ENCODE data around the gene EIF2S1. TPM values are rescaled to one million over a fixed set of nuclear protein-coding genes. Genes with fewer than 3 reads are reported as not detected.
A peak's percentile ranks its signal among the peaks of the same experiment; 100 is the strongest.

EIF2S1 gene
- total and polyA plus RNA-seq, 4 donors: 53.8 to 81.0 (median 59.1) TPM

DNA sequence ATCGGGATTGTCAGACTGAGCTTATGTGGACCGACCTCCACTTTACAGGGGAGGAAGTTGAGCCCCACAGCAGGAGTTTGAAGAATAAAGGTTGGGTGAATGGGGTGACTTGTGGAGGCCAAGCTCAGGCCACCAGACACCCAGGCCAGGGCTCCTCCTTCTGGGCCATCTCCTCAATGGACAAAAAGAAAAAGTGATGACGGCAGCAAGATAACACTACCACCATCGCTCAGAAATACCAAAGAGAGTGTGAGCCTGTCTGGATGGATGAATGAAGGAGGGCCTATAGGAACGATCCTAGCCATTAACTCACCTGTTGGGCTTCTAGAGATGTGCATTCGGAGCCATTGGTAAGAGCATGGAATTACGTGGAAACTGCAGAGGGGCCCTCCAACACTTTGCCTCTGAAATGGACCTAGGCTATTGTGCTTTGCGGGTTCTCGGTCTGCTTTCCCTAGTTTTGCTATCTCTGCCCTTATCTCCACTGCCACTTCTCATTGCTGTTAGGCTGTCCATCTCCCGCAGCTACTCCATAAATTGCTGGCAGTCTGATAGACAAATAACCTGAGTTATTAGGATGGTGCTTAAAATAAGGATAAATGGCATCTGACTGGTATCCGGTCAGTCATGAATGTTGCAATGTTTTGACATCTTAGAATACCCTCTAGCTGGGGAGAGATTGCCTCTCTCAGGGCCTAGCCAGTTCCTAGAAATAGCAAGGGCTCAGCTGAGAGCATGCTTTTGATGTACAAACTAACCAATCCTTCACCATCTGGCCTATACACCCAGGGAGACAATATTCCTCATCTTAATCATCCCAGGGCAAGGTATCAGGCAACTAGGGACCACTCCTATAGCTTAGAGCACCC, 61.5 kb downstream of the EIF2S1 start:
- DNase-seq (peak in 1 of 2 donors; percentile 9), ATAC-seq (ENCODE audit: low FRiP score) (no peak)
- Histone ChIP-seq H3K27me3 (ENCODE audit: control insufficient read depth in 1 of 2, insufficient read depth in 2 of 2, low read length in 1 of 2) (no peaks in the 10 kb centered on the region), H3K36me3 (ENCODE audit: control insufficient read depth in 1 of 2, insufficient read depth in 2 of 2, low read length in 1 of 2) (no peaks in the 10 kb centered on the region), H3K4me3 (ENCODE audit: low read length in 2 of 2) (no peak overlapping the region), H3K27ac (ENCODE audit: low read depth in 1 of 2, low read length in 2 of 2) (no peak overlapping the region), H3K4me1 (ENCODE audit: control insufficient read depth in 1 of 2, insufficient read depth in 2 of 2, low read length in 2 of 2) (no peaks in the 10 kb centered on the region), H3K9me3 (ENCODE audit: control insufficient read depth, low read length) (no peaks in the 10 kb centered on the region)
- intact Hi-C loops (cut with DNase I): loop anchor here in 1 of 2 donors (10.0 kb wide), 1 partner anchor 283 kb away; the partner anchor contains the start of gene RDH12
- WGBS, 2 donors: 87 to 89% methylated on average over 11 of the region's 11 CpGs

DNA sequence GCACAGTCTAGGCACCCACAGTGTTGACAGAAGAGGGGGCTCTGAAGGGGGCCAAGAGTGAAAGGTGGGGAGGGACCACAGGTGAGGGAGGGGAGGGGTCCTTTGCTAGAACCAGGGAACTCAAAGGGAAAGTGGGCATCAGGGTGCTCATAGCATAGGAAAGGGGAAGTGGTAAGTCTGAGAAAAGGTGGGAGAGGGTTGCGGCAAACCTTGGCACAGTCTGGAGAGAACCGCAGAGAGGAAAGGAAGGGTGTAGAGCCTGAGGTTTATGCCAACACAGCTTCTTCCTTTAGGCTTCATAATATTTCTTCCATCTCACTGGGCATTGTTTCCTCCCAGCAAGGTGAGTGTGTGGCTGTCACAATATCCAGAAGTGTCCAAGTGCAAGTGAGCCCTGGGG, 63.3 kb downstream of the EIF2S1 start:
- no peaks in the 10 kb centered on the region for H3K27me3 ChIP-seq (ENCODE audit: control insufficient read depth in 1 of 2, insufficient read depth in 2 of 2, low read length in 1 of 2)
- ATAC-seq (ENCODE audit: low FRiP score) (no peak), DNase-seq (peak in 1 of 2 donors; percentile 15)
- H3K9me3 ChIP-seq (ENCODE audit: control insufficient read depth, low read length): no peaks in the 10 kb centered on the region
- intact Hi-C loops (cut with DNase I): loop anchor here in 1 of 2 donors (10.0 kb wide), 1 partner anchor 281 kb away; the partner anchor contains the start of gene RDH12
- 79 to 82% methylated on average over 2 of the region's 2 CpGs for WGBS, 2 donors
- no peaks in the 10 kb centered on the region for H3K36me3 ChIP-seq (ENCODE audit: control insufficient read depth in 1 of 2, insufficient read depth in 2 of 2, low read length in 1 of 2)
- no peaks in the 10 kb centered on the region for H3K4me1 ChIP-seq (ENCODE audit: control insufficient read depth in 1 of 2, insufficient read depth in 2 of 2, low read length in 2 of 2)
- no peak overlapping the region for H3K4me3 ChIP-seq (ENCODE audit: low read length in 2 of 2)
- no peak overlapping the region for H3K27ac ChIP-seq (ENCODE audit: low read depth in 1 of 2, low read length in 2 of 2)

DNA sequence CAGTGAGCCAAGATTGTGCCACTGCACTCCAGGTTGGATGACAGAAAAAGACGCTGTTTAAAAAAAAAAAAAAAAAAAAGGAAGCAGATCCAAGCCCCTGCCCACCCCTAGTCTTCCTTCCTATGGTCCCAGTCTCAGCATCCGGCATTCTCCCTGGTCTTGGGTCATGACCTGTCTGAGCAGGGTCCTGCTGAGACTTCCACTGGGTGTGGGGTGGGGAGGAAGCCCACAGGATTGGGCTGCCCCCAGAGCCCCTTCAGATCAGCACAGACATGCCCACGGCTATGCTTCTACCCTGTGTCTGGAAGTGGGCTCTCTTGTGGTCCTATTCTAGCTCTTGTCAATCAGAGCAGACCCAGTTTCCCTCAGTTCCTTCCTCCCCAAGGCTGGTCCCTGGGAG, 64.4 kb downstream of the EIF2S1 start:
- no peaks in the 10 kb centered on the region for H3K4me1 ChIP-seq (ENCODE audit: control insufficient read depth in 1 of 2, insufficient read depth in 2 of 2, low read length in 2 of 2)
- no peak for ATAC-seq (ENCODE audit: low FRiP score)
- H3K36me3 ChIP-seq (ENCODE audit: control insufficient read depth in 1 of 2, insufficient read depth in 2 of 2, low read length in 1 of 2): no peaks in the 10 kb centered on the region
- H3K27ac ChIP-seq (ENCODE audit: low read depth in 1 of 2, low read length in 2 of 2): no peak overlapping the region
- no peak overlapping the region for H3K4me3 ChIP-seq (ENCODE audit: low read length in 2 of 2)
- DNase-seq: peak in 1 of 2 donors; percentile 3
- H3K27me3 ChIP-seq (ENCODE audit: control insufficient read depth in 1 of 2, insufficient read depth in 2 of 2, low read length in 1 of 2): no peaks in the 10 kb centered on the region
- H3K9me3 ChIP-seq (ENCODE audit: control insufficient read depth, low read length): no peaks in the 10 kb centered on the region
- WGBS, 2 donors: 42 to 46% methylated on average over 3 of the region's 3 CpGs
- intact Hi-C loops (cut with DNase I): loop anchor here in 1 of 2 donors (10.0 kb wide), 1 partner anchor 280 kb away; the partner anchor contains the start of gene RDH12

DNA sequence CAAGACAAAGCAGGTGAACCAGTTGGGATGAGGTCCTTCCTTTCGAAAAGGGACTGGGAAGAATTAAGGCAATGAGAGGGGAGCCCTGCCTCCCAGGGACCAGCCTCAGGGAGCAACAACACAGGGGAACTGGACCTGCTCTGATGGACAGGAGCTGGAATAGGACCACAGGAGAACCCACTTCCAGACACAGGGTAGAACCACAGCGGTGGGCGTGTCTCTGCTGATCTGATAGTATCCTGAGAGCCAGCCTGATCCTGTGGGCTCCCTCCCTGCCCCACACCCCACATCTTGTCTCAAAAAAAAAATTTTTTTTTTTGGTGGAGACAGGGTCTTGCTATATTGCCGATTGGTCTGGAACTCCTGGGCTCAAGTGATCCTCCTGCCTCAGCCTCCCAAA, 65.5 kb downstream of the EIF2S1 start:
- H3K27ac ChIP-seq (ENCODE audit: low read depth in 1 of 2, low read length in 2 of 2): no peak overlapping the region
- H3K27me3 ChIP-seq (ENCODE audit: control insufficient read depth in 1 of 2, insufficient read depth in 2 of 2, low read length in 1 of 2): no peaks in the 10 kb centered on the region
- peak in 1 of 2 donors; percentile 57 for DNase-seq
- no peaks in the 10 kb centered on the region for H3K36me3 ChIP-seq (ENCODE audit: control insufficient read depth in 1 of 2, insufficient read depth in 2 of 2, low read length in 1 of 2)
- 84 to 89% methylated on average over 4 of the region's 4 CpGs for WGBS, 2 donors
- intact Hi-C loops (cut with DNase I): loop anchor here (2.0 to 10.0 kb wide), 3 partner anchors 143 to 279 kb away; partner anchors contain the start of gene RDH12 (in 1 of the 2)
- ATAC-seq (ENCODE audit: low FRiP score): no peak
- no peak overlapping the region for H3K4me3 ChIP-seq (ENCODE audit: low read length in 2 of 2)
- H3K9me3 ChIP-seq (ENCODE audit: control insufficient read depth, low read length): no peaks in the 10 kb centered on the region
- H3K4me1 ChIP-seq (ENCODE audit: control insufficient read depth in 1 of 2, insufficient read depth in 2 of 2, low read length in 2 of 2): no peaks in the 10 kb centered on the region

DNA sequence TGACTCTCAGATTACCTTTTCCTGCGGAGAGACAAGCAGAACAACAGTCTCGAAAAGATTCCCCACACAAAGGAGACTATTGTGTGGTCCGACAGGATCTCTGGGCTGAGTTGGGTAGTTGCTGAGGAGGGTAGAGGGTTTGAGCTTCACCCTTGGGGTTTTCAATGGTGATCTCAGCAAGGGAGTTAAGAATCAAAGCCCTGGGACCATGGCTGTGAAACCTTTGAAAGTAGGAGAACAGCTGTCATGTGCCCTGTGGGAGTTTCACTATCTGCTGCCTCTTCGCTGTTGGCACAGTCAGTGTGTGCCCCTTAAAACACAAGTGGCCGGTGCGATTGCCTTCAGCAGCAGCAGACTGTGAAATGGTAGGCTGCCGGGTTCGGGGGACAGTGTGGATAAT, 66.0 kb downstream of the EIF2S1 start:
- Histone ChIP-seq H3K27me3 (ENCODE audit: control insufficient read depth in 1 of 2, insufficient read depth in 2 of 2, low read length in 1 of 2) (no peaks in the 10 kb centered on the region), H3K27ac (ENCODE audit: low read depth in 1 of 2, low read length in 2 of 2) (no peak overlapping the region), H3K4me3 (ENCODE audit: low read length in 2 of 2) (no peak overlapping the region), H3K4me1 (ENCODE audit: control insufficient read depth in 1 of 2, insufficient read depth in 2 of 2, low read length in 2 of 2) (no peaks in the 10 kb centered on the region), H3K9me3 (ENCODE audit: control insufficient read depth, low read length) (no peaks in the 10 kb centered on the region), H3K36me3 (ENCODE audit: control insufficient read depth in 1 of 2, insufficient read depth in 2 of 2, low read length in 1 of 2) (no peaks in the 10 kb centered on the region)
- DNase-seq (peak in 1 of 2 donors; percentile 31), ATAC-seq (ENCODE audit: low FRiP score) (no peak)
- intact Hi-C loops (cut with DNase I): loop anchor here (2.0 to 10.0 kb wide), 3 partner anchors 143 to 279 kb away; partner anchors contain the start of gene RDH12 (in 1 of the 2)
- 67 to 72% methylated on average over 8 of the region's 8 CpGs for WGBS, 2 donors

DNA sequence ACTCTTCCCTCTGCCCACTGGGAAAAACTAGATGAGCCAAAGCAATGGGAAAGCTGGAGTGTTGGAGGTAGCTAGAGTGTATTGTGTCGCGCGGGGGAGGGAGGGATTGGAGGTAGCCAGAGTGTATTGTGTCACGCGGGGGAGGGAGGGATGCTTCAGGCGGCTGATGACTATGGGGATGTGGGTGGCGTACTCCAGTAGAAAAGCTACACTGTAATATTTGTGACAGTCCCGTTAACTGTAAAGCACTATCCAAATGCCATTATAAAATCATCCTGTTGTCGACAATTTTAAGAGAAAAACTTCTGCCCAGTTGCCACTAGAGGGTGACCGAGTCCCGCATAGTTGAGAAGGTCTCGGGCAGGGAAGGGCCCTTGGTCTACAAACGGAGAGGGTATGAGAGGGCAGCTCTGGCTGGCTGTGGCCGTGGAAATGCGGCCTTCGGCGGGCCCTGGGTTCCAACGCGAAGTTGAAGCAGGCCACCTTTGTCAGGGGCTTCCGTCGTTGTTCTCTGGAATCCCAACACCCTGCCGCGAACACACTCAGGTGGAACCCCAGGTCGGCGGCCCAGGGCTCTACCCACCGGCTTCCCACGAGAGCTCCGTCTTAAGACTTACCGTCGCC, 67.0 kb downstream of the EIF2S1 start:
- no peaks in the 10 kb centered on the region for H3K9me3 ChIP-seq (ENCODE audit: control insufficient read depth, low read length)
- intact Hi-C loops (cut with DNase I): loop anchor here (2.0 to 10.0 kb wide), 3 partner anchors 142 to 278 kb away; partner anchors contain the start of gene RDH12 (in 1 of the 2)
- no peaks in the 10 kb centered on the region for H3K27me3 ChIP-seq (ENCODE audit: control insufficient read depth in 1 of 2, insufficient read depth in 2 of 2, low read length in 1 of 2)
- ATAC-seq (ENCODE audit: low FRiP score): peak; percentile 72
- H3K4me1 ChIP-seq (ENCODE audit: control insufficient read depth in 1 of 2, insufficient read depth in 2 of 2, low read length in 2 of 2): no peaks in the 10 kb centered on the region
- no peaks in the 10 kb centered on the region for H3K36me3 ChIP-seq (ENCODE audit: control insufficient read depth in 1 of 2, insufficient read depth in 2 of 2, low read length in 1 of 2)
- no peak overlapping the region for H3K27ac ChIP-seq (ENCODE audit: low read depth in 1 of 2, low read length in 2 of 2)
- 33 to 35% methylated on average over 30 of the region's 30 CpGs for WGBS, 2 donors
- H3K4me3 ChIP-seq (ENCODE audit: low read length in 2 of 2): no peak overlapping the region
- peak; percentile 84 to 87 for DNase-seq

DNA sequence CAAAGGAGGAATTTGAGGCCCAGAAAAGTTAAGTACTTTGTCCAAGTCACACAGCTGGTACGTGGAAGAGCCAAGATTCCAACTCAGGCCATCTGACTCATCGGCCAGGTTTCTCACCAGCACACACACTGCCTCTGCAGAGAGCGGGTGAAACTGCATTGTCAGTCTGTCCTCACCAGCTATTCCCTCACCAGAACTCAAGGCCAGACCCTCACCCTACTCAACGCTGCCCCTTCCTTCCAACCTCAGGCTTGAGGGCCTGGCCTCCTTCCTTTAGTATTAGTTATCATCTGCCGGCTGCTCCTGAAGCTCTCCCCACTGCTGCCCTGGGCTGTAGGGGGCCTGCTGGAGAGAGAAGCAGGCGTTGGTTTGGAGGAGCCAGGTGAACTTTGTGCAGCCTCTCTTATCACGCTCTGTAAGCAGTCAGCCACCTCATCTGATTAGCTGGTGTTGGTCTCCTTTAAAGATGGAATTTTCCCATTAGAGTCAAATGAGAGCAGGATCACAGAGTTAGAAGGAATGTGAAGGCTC, 68.4 kb downstream of the EIF2S1 start:
- H3K36me3 ChIP-seq (ENCODE audit: control insufficient read depth in 1 of 2, insufficient read depth in 2 of 2, low read length in 1 of 2): no peaks in the 10 kb centered on the region
- H3K4me1 ChIP-seq (ENCODE audit: control insufficient read depth in 1 of 2, insufficient read depth in 2 of 2, low read length in 2 of 2): no peaks in the 10 kb centered on the region
- no peak for DNase-seq
- intact Hi-C loops (cut with DNase I): loop anchor here in 1 of 2 donors (10.0 kb wide), 1 partner anchor 276 kb away; the partner anchor contains the start of gene RDH12
- H3K27ac ChIP-seq (ENCODE audit: low read depth in 1 of 2, low read length in 2 of 2): no peak overlapping the region
- WGBS, 2 donors: 87 to 88% methylated on average over 7 of the region's 7 CpGs
- H3K9me3 ChIP-seq (ENCODE audit: control insufficient read depth, low read length): no peaks in the 10 kb centered on the region
- no peak overlapping the region for H3K4me3 ChIP-seq (ENCODE audit: low read length in 2 of 2)
- ATAC-seq (ENCODE audit: low FRiP score): no peak
- H3K27me3 ChIP-seq (ENCODE audit: control insufficient read depth in 1 of 2, insufficient read depth in 2 of 2, low read length in 1 of 2): no peaks in the 10 kb centered on the region

DNA sequence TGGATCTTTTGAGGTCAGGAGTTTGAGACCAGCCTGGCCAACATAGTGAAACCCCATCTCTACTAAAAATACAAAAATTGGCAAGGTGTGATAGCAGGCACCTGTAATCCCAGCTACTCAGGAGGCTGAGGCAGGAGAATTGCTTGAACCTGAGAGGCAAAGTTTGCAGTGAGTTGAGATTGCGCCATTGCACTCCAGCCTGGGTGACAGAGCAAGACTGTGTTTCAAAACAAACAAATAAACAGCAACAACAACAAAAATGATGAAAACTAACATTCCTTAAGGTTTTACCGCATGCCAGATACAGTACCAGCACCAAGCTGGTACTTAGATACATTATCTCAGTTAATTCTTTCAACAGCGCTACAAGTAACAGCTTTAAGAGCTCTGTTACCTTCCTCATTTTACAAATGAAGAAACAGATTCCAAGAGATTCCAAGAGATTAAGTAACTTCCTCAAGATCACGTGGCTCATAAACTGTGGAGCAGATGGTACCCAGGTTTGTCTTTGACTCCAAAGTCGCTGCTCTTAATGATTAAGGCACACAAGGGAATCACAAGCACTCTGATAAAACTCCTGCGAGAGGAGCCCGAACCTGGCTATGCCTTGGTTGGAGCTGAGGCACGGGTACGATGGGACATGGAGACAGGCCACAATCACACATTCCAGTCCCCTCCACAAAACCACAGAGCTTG, 69.5 kb downstream of the EIF2S1 start:
- H3K4me1 ChIP-seq (ENCODE audit: control insufficient read depth in 1 of 2, insufficient read depth in 2 of 2, low read length in 2 of 2): no peaks in the 10 kb centered on the region
- H3K9me3 ChIP-seq (ENCODE audit: control insufficient read depth, low read length): no peaks in the 10 kb centered on the region
- no peak for ATAC-seq (ENCODE audit: low FRiP score)
- intact Hi-C loops (cut with DNase I): loop anchor here in 1 of 2 donors (10.0 kb wide), 1 partner anchor 275 kb away; the partner anchor contains the start of gene RDH12
- H3K27me3 ChIP-seq (ENCODE audit: control insufficient read depth in 1 of 2, insufficient read depth in 2 of 2, low read length in 1 of 2): no peaks in the 10 kb centered on the region
- WGBS, 2 donors: 83 to 85% methylated on average over 9 of the region's 9 CpGs
- DNase-seq: no peak
- H3K27ac ChIP-seq (ENCODE audit: low read depth in 1 of 2, low read length in 2 of 2): no peak overlapping the region
- no peak overlapping the region for H3K4me3 ChIP-seq (ENCODE audit: low read length in 2 of 2)
- no peaks in the 10 kb centered on the region for H3K36me3 ChIP-seq (ENCODE audit: control insufficient read depth in 1 of 2, insufficient read depth in 2 of 2, low read length in 1 of 2)
